ENCODE measurements around the gene GDPGP1. TPM values are rescaled to one million over a fixed set of nuclear protein-coding genes. Genes with fewer than 3 reads are reported as not detected.

GDPGP1 gene
- total and polyA plus RNA-seq, 5 donors = 6.5 to 20.5 (median 15.2) TPM

- H3K9me3 ChIP-seq (ENCODE audit: control insufficient read depth, low read length) = no peaks in the 10 kb centered on the region
- no peak overlapping the region for H3K27ac ChIP-seq (ENCODE audit: low read length)
- DNase-seq (peak in 1 of 3 donors; percentile 71), ATAC-seq (no peak)
- peaks cover 2% of the 10 kb centered on the region for H3K4me1 ChIP-seq (ENCODE audit: control insufficient read depth, insufficient read depth, low read length)
- no peaks in the 10 kb centered on the region for H3K27me3 ChIP-seq (ENCODE audit: control insufficient read depth, insufficient read depth)
- WGBS = 89% methylated on average over 38 of the region's 38 CpGs
- no peak overlapping the region for H3K4me3 ChIP-seq (ENCODE audit: low read length)
- intact Hi-C loops (cut with DNase I) = no loop called here
These were observed 5.9 kb upstream of the GDPGP1 start for GRCh38 chr15:90227816-90228772.

GRCh38 chr15:90228960-90229359 is 5.0 kb upstream of the GDPGP1 start:
- no peak for DNase-seq
- H3K4me1 ChIP-seq (ENCODE audit: control insufficient read depth, insufficient read depth, low read length) = peaks cover 2% of the 10 kb centered on the region
- 81% methylated on average over 15 of the region's 15 CpGs for WGBS
- no peaks in the 10 kb centered on the region for H3K27me3 ChIP-seq (ENCODE audit: control insufficient read depth, insufficient read depth)
- H3K9me3 ChIP-seq (ENCODE audit: control insufficient read depth, low read length) = no peaks in the 10 kb centered on the region
- no peak overlapping the region for H3K27ac ChIP-seq (ENCODE audit: low read length)
- no peak overlapping the region for H3K4me3 ChIP-seq (ENCODE audit: low read length)
- intact Hi-C loops (cut with DNase I) = no loop called here
- ATAC-seq = no peak

- WGBS = 51% methylated on average over 12 of the region's 12 CpGs
- Histone ChIP-seq H3K4me1 (ENCODE audit: control insufficient read depth, insufficient read depth, low read length) (peaks cover 2% of the 10 kb centered on the region), H3K27ac (ENCODE audit: low read length) (peak overlapping the region; percentile 69), H3K27me3 (ENCODE audit: control insufficient read depth, insufficient read depth) (no peaks in the 10 kb centered on the region), H3K9me3 (ENCODE audit: control insufficient read depth, low read length) (no peaks in the 10 kb centered on the region), H3K4me3 (ENCODE audit: low read length) (no peak overlapping the region)
- DNase-seq = peak; percentile 52 to 81 (median 77)
- ATAC-seq = peak; percentile 8 to 30
- intact Hi-C loops (cut with DNase I) = no loop called here
These were observed 3.9 kb upstream of the GDPGP1 start for GRCh38 chr15:90230071-90230494.

- ATAC-seq (no peak), DNase-seq (no peak)
- no peaks in the 10 kb centered on the region for H3K27me3 ChIP-seq (ENCODE audit: control insufficient read depth, insufficient read depth)
- WGBS = 86% methylated on average over 8 of the region's 8 CpGs
- no peak overlapping the region for H3K4me3 ChIP-seq (ENCODE audit: low read length)
- no peaks in the 10 kb centered on the region for H3K9me3 ChIP-seq (ENCODE audit: control insufficient read depth, low read length)
- peak overlapping the region; percentile 69 for H3K27ac ChIP-seq (ENCODE audit: low read length)
- peaks cover 2% of the 10 kb centered on the region for H3K4me1 ChIP-seq (ENCODE audit: control insufficient read depth, insufficient read depth, low read length)
- intact Hi-C loops (cut with DNase I) = no loop called here
These were observed 3.4 kb upstream of the GDPGP1 start for GRCh38 chr15:90230610-90231009.

- no peak for ATAC-seq
- no peaks in the 10 kb centered on the region for H3K9me3 ChIP-seq (ENCODE audit: control insufficient read depth, low read length)
- H3K27ac ChIP-seq (ENCODE audit: low read length) = no peak overlapping the region
- 70% methylated on average over 27 of the region's 27 CpGs for WGBS
- intact Hi-C loops (cut with DNase I) = no loop called here
- H3K4me3 ChIP-seq (ENCODE audit: low read length) = no peak overlapping the region
- peaks cover 2% of the 10 kb centered on the region for H3K4me1 ChIP-seq (ENCODE audit: control insufficient read depth, insufficient read depth, low read length)
- no peak for DNase-seq
- H3K27me3 ChIP-seq (ENCODE audit: control insufficient read depth, insufficient read depth) = no peaks in the 10 kb centered on the region
These were observed 2.7 kb upstream of the GDPGP1 start for GRCh38 chr15:90231028-90232017.

- H3K9me3 ChIP-seq (ENCODE audit: control insufficient read depth, low read length) = no peaks in the 10 kb centered on the region
- no peaks in the 10 kb centered on the region for H3K27me3 ChIP-seq (ENCODE audit: control insufficient read depth, insufficient read depth)
- no peak overlapping the region for H3K27ac ChIP-seq (ENCODE audit: low read length)
- no peak for ATAC-seq
- no peak for DNase-seq
- H3K4me1 ChIP-seq (ENCODE audit: control insufficient read depth, insufficient read depth, low read length) = peaks cover 2% of the 10 kb centered on the region
- 90% methylated on average over 13 of the region's 13 CpGs for WGBS
- H3K4me3 ChIP-seq (ENCODE audit: low read length) = no peak overlapping the region
- intact Hi-C loops (cut with DNase I) = no loop called here
These were observed 1.8 kb upstream of the GDPGP1 start for GRCh38 chr15:90232196-90232595.

- Histone ChIP-seq H3K9me3 (ENCODE audit: control insufficient read depth, low read length) (no peaks in the 10 kb centered on the region), H3K27ac (ENCODE audit: low read length) (peak overlapping the region; percentile 78), H3K4me1 (ENCODE audit: control insufficient read depth, insufficient read depth, low read length) (peaks cover 2% of the 10 kb centered on the region), H3K27me3 (ENCODE audit: control insufficient read depth, insufficient read depth) (no peaks in the 10 kb centered on the region), H3K4me3 (ENCODE audit: low read length) (peak overlapping the region; percentile 88)
- intact Hi-C loops (cut with DNase I) = no loop called here
- DNase-seq (no peak), ATAC-seq (no peak)
- 11% methylated on average over 9 of the region's 9 CpGs for WGBS
These were observed 1.0 kb upstream of the GDPGP1 start for GRCh38 chr15:90232941-90233386.

GRCh38 chr15:90233387-90234095 is 468 bp upstream of the GDPGP1 start, which contains the start of gene CIB1:
TSS of gene CIB1 (minus strand) at chr15:90233941. CDS start at chr15:90233885, 56 bp downstream.
- peak within 1 kb of the TSS; percentile 88 for H3K4me3 ChIP-seq (ENCODE audit: low read length)
- peak; percentile 96 for ATAC-seq
- peak within 1 kb of the TSS; percentile 78 for H3K27ac ChIP-seq (ENCODE audit: low read length)
- peak; percentile 98 to 99 (median 99) for DNase-seq
- WGBS = under 1% methylated on average over 63 of the region's 63 CpGs
- H3K9me3 ChIP-seq (ENCODE audit: control insufficient read depth, low read length) = no peaks in the 10 kb centered on the region
- no peaks in the 10 kb centered on the region for H3K27me3 ChIP-seq (ENCODE audit: control insufficient read depth, insufficient read depth)
- peaks cover 2% of the 10 kb centered on the region for H3K4me1 ChIP-seq (ENCODE audit: control insufficient read depth, insufficient read depth, low read length)
- intact Hi-C loops (cut with DNase I) = no loop called here

- WGBS = 85% methylated on average over 3 of the region's 3 CpGs
- H3K4me3 ChIP-seq (ENCODE audit: low read length) = no peak overlapping the region
- H3K9me3 ChIP-seq (ENCODE audit: control insufficient read depth, low read length) = no peaks in the 10 kb centered on the region
- no peak overlapping the region for H3K27ac ChIP-seq (ENCODE audit: low read length)
- no peaks in the 10 kb centered on the region for H3K4me1 ChIP-seq (ENCODE audit: control insufficient read depth, insufficient read depth, low read length)
- intact Hi-C loops (cut with DNase I) = no loop called here
- H3K27me3 ChIP-seq (ENCODE audit: control insufficient read depth, insufficient read depth) = no peaks in the 10 kb centered on the region
- DNase-seq (no peak), ATAC-seq (no peak)
These were observed 5.4 kb downstream of the GDPGP1 start for GRCh38 chr15:90239371-90239770.

GRCh38 chr15:90240856-90241255 is 6.8 kb downstream of the GDPGP1 start:
- no peak overlapping the region for H3K27ac ChIP-seq (ENCODE audit: low read length)
- no peak for DNase-seq

More at GRCh38 chr15:90240856-90241255, 6.8 kb downstream of the GDPGP1 start:
- H3K27me3 ChIP-seq (ENCODE audit: control insufficient read depth, insufficient read depth) = no peaks in the 10 kb centered on the region
- 80% methylated on average over 8 of the region's 8 CpGs for WGBS
- intact Hi-C loops (cut with DNase I) = no loop called here
- no peaks in the 10 kb centered on the region for H3K9me3 ChIP-seq (ENCODE audit: control insufficient read depth, low read length)
- no peak overlapping the region for H3K4me3 ChIP-seq (ENCODE audit: low read length)
- peak in 1 of 2 donors; percentile 7 for ATAC-seq
- no peaks in the 10 kb centered on the region for H3K4me1 ChIP-seq (ENCODE audit: control insufficient read depth, insufficient read depth, low read length)
